ENCODE results near the gene PRPF38A. TPM values are rescaled to one million over a fixed set of nuclear protein-coding genes. Genes with fewer than 3 reads are reported as not detected.

The PRPF38A gene
- total RNA-seq, 1 donor: 12.4 TPM

GRCh38 chr1:52399629-52400028 lies 4.8 kb upstream of the PRPF38A start:
- no peak for TF ChIP-seq CTCF (IDR thresholded peaks at IDR 0.05; ENCODE audit: insufficient read depth, low read length)
- DNase-seq (ENCODE audit: low read depth): no peak
- no peak overlapping the region for H3K4me3 ChIP-seq (ENCODE audit: low read depth, low read length)

- TF ChIP-seq CTCF (IDR thresholded peaks at IDR 0.05; ENCODE audit: insufficient read depth, low read length): no peak
- H3K4me3 ChIP-seq (ENCODE audit: low read depth, low read length): no peak overlapping the region
- DNase-seq (ENCODE audit: low read depth): no peak
Measured at GRCh38 chr1:52400131-52400530, 4.3 kb upstream of the PRPF38A start.

GRCh38 chr1:52402860-52403240 lies 1.6 kb upstream of the PRPF38A start:
- no peak for DNase-seq (ENCODE audit: low read depth)
- no peak overlapping the region for H3K4me3 ChIP-seq (ENCODE audit: low read depth, low read length)
- no peak for TF ChIP-seq CTCF (IDR thresholded peaks at IDR 0.05; ENCODE audit: insufficient read depth, low read length)

- peak overlapping the region; percentile 97 for H3K4me3 ChIP-seq (ENCODE audit: low read depth, low read length)
- peak; percentile 77 for DNase-seq (ENCODE audit: low read depth)
- no peak for TF ChIP-seq CTCF (IDR thresholded peaks at IDR 0.05; ENCODE audit: insufficient read depth, low read length)
Measured at GRCh38 chr1:52403566-52404115, 761 bp upstream of the PRPF38A start.

- peak overlapping the region; percentile 97 for H3K4me3 ChIP-seq (ENCODE audit: low read depth, low read length)
- DNase-seq (ENCODE audit: low read depth): no peak
- no peak for TF ChIP-seq CTCF (IDR thresholded peaks at IDR 0.05; ENCODE audit: insufficient read depth, low read length)
Measured at GRCh38 chr1:52404975-52405338, 555 bp downstream of the PRPF38A start.

- TF ChIP-seq CTCF (IDR thresholded peaks at IDR 0.05; ENCODE audit: insufficient read depth, low read length): no peak
- no peak for DNase-seq (ENCODE audit: low read depth)
- no peak overlapping the region for H3K4me3 ChIP-seq (ENCODE audit: low read depth, low read length)
Measured at GRCh38 chr1:52413410-52413989, 9.1 kb downstream of the PRPF38A start.

- no peak for TF ChIP-seq CTCF (IDR thresholded peaks at IDR 0.05; ENCODE audit: insufficient read depth, low read length)
- H3K4me3 ChIP-seq (ENCODE audit: low read depth, low read length): no peak overlapping the region
- DNase-seq (ENCODE audit: low read depth): no peak
Measured at GRCh38 chr1:52414942-52415341, 10.5 kb downstream of the PRPF38A start.

All from fibroblast of the aortic adventitia (primary cell).